ENCODE measurements around the gene ARMH1.

ARMH1 gene

DNA sequence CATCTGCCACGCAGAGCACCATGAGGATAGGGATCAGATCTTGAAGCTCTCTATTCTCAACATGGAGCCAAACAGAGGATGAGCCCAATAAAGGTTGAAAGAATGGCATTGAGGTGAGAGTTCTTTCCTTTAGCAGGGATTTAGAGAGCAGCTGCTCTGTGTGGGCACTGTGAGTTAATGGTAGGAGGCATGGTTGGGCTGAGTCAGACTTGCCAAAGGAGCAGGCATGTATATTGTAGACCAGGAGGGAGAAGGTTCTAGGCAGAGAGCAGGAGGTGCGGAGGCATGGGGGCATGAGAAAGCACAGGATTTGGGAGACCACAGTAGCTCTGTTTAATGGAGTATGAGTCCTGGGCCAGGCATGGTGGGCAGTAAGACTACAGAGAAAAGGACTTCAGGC lies 32.3 kb upstream of the ARMH1 start:
- Histone ChIP-seq H3K27ac (ENCODE audit: extremely low read depth, low read depth, low read length) (no peak overlapping the region), H3K36me3 (ENCODE audit: control insufficient read depth in 2 of 2, insufficient read depth in 1 of 2, low read length in 2 of 2) (peaks cover 0 to 100% of the 10 kb centered on the region in 2 experiments; a peak in 1 of 3 replicates), H3K9me3 (ENCODE audit: control insufficient read depth, insufficient read depth, low read depth, low read length) (no peaks in the 10 kb centered on the region), H3K4me1 (ENCODE audit: control insufficient read depth, insufficient read depth, low read length) (no peaks in the 10 kb centered on the region), H3K4me3 (ENCODE audit: low read depth, low read length) (no peak overlapping the region)
- ChIA-PET CTCF (interaction anchor here (2.7 kb wide), 1 partner anchor 10 kb away, joined by 22 read pairs; no protein-coding TSS in a partner anchor), POLR2A (interaction anchor here (1.2 to 3.3 kb wide), 3 partner anchors 8 to 11 kb away, joined by 4 to 22 read pairs (median 12); no protein-coding TSS in a partner anchor)
- TF ChIP-seq, protein P1, sequence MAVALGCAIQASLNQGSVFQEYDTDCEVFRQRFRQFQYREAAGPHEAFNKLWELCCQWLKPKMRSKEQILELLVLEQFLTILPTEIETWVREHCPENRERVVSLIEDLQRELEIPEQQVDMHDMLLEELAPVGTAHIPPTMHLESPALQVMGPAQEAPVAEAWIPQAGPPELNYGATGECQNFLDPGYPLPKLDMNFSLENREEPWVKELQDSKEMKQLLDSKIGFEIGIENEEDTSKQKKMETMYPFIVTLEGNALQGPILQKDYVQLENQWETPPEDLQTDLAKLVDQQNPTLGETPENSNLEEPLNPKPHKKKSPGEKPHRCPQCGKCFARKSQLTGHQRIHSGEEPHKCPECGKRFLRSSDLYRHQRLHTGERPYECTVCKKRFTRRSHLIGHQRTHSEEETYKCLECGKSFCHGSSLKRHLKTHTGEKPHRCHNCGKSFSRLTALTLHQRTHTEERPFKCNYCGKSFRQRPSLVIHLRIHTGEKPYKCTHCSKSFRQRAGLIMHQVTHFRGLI (tag by site-specific recombination; IDR thresholded peaks at IDR 0.05): peak; percentile 66; the same call in 1 of the 2 replicates
- TF ChIP-seq ZNF561 (tag by site-specific recombination; IDR thresholded peaks at IDR 0.05; ENCODE audit: borderline replicate concordance): no peak

- CTCF ChIA-PET: interaction anchor here (2.7 kb wide), 1 partner anchor 10 kb away, joined by 22 read pairs; no protein-coding TSS in a partner anchor
- Histone ChIP-seq H3K4me1 (ENCODE audit: control insufficient read depth, insufficient read depth, low read length) (no peaks in the 10 kb centered on the region), H3K4me3 (ENCODE audit: low read depth, low read length) (no peak overlapping the region), H3K36me3 (ENCODE audit: control insufficient read depth in 2 of 2, insufficient read depth in 1 of 2, low read length in 2 of 2) (peaks cover 0 to 100% of the 10 kb centered on the region in 2 experiments; a peak in 1 of 3 replicates), H3K9me3 (ENCODE audit: control insufficient read depth, insufficient read depth, low read depth, low read length) (no peaks in the 10 kb centered on the region), H3K27ac (ENCODE audit: extremely low read depth, low read depth, low read length) (no peak overlapping the region)
- POLR2A ChIA-PET: interaction anchor here (1.2 to 3.3 kb wide), 3 partner anchors 9 to 11 kb away, joined by 4 to 22 read pairs (median 12); no protein-coding TSS in a partner anchor
- TF ChIP-seq, protein P2, sequence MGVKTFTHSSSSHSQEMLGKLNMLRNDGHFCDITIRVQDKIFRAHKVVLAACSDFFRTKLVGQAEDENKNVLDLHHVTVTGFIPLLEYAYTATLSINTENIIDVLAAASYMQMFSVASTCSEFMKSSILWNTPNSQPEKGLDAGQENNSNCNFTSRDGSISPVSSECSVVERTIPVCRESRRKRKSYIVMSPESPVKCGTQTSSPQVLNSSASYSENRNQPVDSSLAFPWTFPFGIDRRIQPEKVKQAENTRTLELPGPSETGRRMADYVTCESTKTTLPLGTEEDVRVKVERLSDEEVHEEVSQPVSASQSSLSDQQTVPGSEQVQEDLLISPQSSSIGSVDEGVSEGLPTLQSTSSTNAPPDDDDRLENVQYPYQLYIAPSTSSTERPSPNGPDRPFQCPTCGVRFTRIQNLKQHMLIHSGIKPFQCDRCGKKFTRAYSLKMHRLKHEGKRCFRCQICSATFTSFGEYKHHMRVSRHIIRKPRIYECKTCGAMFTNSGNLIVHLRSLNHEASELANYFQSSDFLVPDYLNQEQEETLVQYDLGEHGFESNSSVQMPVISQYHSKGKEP (tag by site-specific recombination; IDR thresholded peaks at IDR 0.05): no peak
Measured at GRCh38 chr1:44642925-44643324, 31.6 kb upstream of the ARMH1 start.

GRCh38 chr1:44643721-44644334 lies 30.7 kb upstream of the ARMH1 start:
- CTCF ChIA-PET: interaction anchor here (1.3 to 2.7 kb wide), 2 partner anchors 9 kb away, joined by 5 to 22 read pairs; no protein-coding TSS in a partner anchor
- POLR2A ChIA-PET: interaction anchor here (2.7 to 3.3 kb wide), 2 partner anchors 9 to 11 kb away, joined by 12 to 22 read pairs; no protein-coding TSS in a partner anchor
- H3K36me3 ChIP-seq (ENCODE audit: control insufficient read depth in 2 of 2, insufficient read depth in 1 of 2, low read length in 2 of 2): peaks cover 0 to 99% of the 10 kb centered on the region in 2 experiments; a peak in 1 of 3 replicates
- H3K4me3 ChIP-seq (ENCODE audit: low read depth, low read length): no peak overlapping the region
- H3K27ac ChIP-seq (ENCODE audit: extremely low read depth, low read depth, low read length): no peak overlapping the region
- no peaks in the 10 kb centered on the region for H3K4me1 ChIP-seq (ENCODE audit: control insufficient read depth, insufficient read depth, low read length)
- no peaks in the 10 kb centered on the region for H3K9me3 ChIP-seq (ENCODE audit: control insufficient read depth, insufficient read depth, low read depth, low read length)
- TF ChIP-seq, protein P3, sequence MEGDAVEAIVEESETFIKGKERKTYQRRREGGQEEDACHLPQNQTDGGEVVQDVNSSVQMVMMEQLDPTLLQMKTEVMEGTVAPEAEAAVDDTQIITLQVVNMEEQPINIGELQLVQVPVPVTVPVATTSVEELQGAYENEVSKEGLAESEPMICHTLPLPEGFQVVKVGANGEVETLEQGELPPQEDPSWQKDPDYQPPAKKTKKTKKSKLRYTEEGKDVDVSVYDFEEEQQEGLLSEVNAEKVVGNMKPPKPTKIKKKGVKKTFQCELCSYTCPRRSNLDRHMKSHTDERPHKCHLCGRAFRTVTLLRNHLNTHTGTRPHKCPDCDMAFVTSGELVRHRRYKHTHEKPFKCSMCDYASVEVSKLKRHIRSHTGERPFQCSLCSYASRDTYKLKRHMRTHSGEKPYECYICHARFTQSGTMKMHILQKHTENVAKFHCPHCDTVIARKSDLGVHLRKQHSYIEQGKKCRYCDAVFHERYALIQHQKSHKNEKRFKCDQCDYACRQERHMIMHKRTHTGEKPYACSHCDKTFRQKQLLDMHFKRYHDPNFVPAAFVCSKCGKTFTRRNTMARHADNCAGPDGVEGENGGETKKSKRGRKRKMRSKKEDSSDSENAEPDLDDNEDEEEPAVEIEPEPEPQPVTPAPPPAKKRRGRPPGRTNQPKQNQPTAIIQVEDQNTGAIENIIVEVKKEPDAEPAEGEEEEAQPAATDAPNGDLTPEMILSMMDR (tag by site-specific recombination; IDR thresholded peaks at IDR 0.05): no peak
- TF ChIP-seq ZNF623 (tag by site-specific recombination; IDR thresholded peaks at IDR 0.05): no peak

GRCh38 chr1:44644806-44645205 lies 29.7 kb upstream of the ARMH1 start:
- Histone ChIP-seq H3K4me3 (ENCODE audit: low read depth, low read length) (no peak overlapping the region), H3K36me3 (ENCODE audit: control insufficient read depth in 2 of 2, insufficient read depth in 1 of 2, low read length in 2 of 2) (peaks cover 0 to 99% of the 10 kb centered on the region in 2 experiments; a peak in 1 of 3 replicates), H3K27ac (ENCODE audit: extremely low read depth, low read depth, low read length) (no peak overlapping the region), H3K9me3 (ENCODE audit: control insufficient read depth, insufficient read depth, low read depth, low read length) (no peaks in the 10 kb centered on the region), H3K4me1 (ENCODE audit: control insufficient read depth, insufficient read depth, low read length) (no peaks in the 10 kb centered on the region)
- CTCF ChIA-PET: interaction anchor here (1.3 kb wide), 1 partner anchor 8 kb away, joined by 5 read pairs; no protein-coding TSS in a partner anchor
- POLR2A ChIA-PET: no interaction called here
- TF ChIP-seq ZNF341 (tag by site-specific recombination; IDR thresholded peaks at IDR 0.05; ENCODE audit: low read depth): 0 out of 2 replicates have a peak, but pooled peaks have one; percentile 25
- no peak for TF ChIP-seq ZNF266 (tag by site-specific recombination; IDR thresholded peaks at IDR 0.05; ENCODE audit: low read depth)

All from HEK293 (cell line).